OCI-LY3 (cell line): ENCODE data around the gene NECAB2.

Source experiments
- CTCF ChIP-seq: fragments of 200-600, 300-600 bp; sonication (generic); IDR thresholded peaks from 2 replicates; pipeline ENCODE4 v1.5.1; 2014; ENCODE audit warnings: antibody characterized with exemption, low read length, low read depth
- EZH2phosphoT487 ChIP-seq: fragments of 200-600 bp; shearing (Covaris generic); IDR thresholded peaks from 2 replicates; pipeline ENCODE4 v1.6.1; 2018; ENCODE audit warnings: antibody characterized with exemption, mixed run types, low read depth

- TF ChIP-seq CTCF = peak; percentile 88
- no peak for TF ChIP-seq EZH2phosphoT487
Observed at GRCh38 chr16:83956336-83957289, 11.4 kb upstream of the NECAB2 start.
